Measurements from ENCODE around the gene CFAP410.

The CFAP410 gene

DNA sequence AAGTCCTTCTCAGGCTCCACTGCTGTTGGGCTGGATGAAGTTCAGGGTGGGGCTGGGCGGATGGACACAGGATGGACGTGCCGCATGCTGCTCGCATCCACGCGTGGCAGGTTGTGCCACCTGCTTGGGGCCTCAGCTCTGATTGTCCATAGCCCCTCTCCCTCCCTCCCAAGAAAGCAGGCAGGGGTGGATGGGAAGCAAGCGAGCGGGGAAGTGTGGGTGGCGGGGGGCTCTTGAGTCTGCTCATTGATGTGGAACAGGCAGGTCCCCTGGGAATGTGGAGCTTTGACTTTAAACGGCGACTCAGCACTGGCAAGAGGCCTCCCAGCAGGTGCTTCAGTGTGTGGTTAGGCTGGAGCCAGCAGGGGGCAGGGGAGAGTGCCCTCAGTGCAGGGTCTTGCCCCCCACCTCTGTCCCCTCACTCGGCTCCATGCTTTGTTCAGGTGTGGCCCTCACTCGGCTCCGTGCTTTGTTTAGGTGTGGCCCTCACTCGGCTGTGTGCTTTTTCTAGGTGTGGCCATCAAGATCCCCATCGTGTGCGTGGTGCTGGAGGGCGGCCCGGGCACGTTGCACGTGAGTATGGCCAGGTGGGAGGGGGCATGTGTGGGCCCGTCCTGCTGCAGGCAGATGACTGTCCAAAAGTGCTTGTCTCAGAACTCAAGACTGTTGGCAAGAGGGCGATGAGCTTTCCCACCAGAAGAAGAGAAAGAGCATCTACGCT is 38.2 kb upstream of the CFAP410 start:
- Mint-ChIP-seq H3K36me3 (ENCODE audit: low read depth) (no peaks in the 10 kb centered on the region), H3K27ac (no peak overlapping the region), H3K4me1 (no peaks in the 10 kb centered on the region), H3K4me3 (no peak overlapping the region), H3K9me3 (peaks cover 18% of the 10 kb centered on the region), H3K27me3 (ENCODE audit: low read depth) (peaks cover 39% of the 10 kb centered on the region)
- TF ChIP-seq, protein P1, sequence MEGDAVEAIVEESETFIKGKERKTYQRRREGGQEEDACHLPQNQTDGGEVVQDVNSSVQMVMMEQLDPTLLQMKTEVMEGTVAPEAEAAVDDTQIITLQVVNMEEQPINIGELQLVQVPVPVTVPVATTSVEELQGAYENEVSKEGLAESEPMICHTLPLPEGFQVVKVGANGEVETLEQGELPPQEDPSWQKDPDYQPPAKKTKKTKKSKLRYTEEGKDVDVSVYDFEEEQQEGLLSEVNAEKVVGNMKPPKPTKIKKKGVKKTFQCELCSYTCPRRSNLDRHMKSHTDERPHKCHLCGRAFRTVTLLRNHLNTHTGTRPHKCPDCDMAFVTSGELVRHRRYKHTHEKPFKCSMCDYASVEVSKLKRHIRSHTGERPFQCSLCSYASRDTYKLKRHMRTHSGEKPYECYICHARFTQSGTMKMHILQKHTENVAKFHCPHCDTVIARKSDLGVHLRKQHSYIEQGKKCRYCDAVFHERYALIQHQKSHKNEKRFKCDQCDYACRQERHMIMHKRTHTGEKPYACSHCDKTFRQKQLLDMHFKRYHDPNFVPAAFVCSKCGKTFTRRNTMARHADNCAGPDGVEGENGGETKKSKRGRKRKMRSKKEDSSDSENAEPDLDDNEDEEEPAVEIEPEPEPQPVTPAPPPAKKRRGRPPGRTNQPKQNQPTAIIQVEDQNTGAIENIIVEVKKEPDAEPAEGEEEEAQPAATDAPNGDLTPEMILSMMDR (IDR thresholded peaks at IDR 0.05; ENCODE audit: unreplicated experiment in 3 of 3) = no peak

- Mint-ChIP-seq H3K4me3 (no peak overlapping the region), H3K27me3 (ENCODE audit: low read depth) (peaks cover 45% of the 10 kb centered on the region), H3K36me3 (ENCODE audit: low read depth) (no peaks in the 10 kb centered on the region), H3K9me3 (peaks cover 12% of the 10 kb centered on the region), H3K27ac (no peak overlapping the region), H3K4me1 (no peaks in the 10 kb centered on the region)
- TF ChIP-seq, protein P1 (IDR thresholded peaks at IDR 0.05; ENCODE audit: unreplicated experiment in 3 of 3) = no peak
These were observed 37.4 kb upstream of the CFAP410 start for GRCh38 chr21:44376606-44377005.

DNA sequence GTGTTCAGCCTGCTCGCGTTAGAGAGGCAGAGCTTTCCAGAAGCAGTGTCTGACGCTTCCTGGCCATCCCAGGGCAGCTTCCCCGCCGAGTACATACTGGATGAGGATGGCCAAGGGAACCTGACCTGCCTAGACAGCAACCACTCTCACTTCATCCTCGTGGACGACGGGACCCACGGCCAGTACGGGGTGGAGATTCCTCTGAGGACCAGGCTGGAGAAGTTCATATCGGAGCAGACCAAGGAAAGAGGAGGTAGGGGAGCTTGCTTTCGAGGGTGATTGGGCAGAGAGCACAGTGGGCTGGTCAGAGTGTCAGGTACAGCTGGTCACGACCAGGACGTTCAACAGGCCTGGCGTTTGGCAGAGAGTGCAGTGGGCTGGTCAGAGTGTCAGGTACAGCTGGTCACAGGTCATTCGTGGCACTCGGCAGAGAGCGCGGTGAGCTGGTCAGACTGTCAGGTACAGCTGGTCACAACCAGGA is 36.6 kb upstream of the CFAP410 start:
- Mint-ChIP-seq H3K4me3 (no peak overlapping the region), H3K36me3 (ENCODE audit: low read depth) (no peaks in the 10 kb centered on the region), H3K27ac (no peak overlapping the region), H3K4me1 (no peaks in the 10 kb centered on the region), H3K27me3 (ENCODE audit: low read depth) (peaks cover 48% of the 10 kb centered on the region), H3K9me3 (peaks cover 12% of the 10 kb centered on the region)
- TF ChIP-seq, protein P1 (IDR thresholded peaks at IDR 0.05; ENCODE audit: unreplicated experiment in 3 of 3) = no peak

- Mint-ChIP-seq H3K9me3 (peaks cover 12% of the 10 kb centered on the region), H3K27ac (no peak overlapping the region), H3K4me3 (no peak overlapping the region), H3K4me1 (no peaks in the 10 kb centered on the region), H3K36me3 (ENCODE audit: low read depth) (no peaks in the 10 kb centered on the region), H3K27me3 (ENCODE audit: low read depth) (peaks cover 49% of the 10 kb centered on the region)
- TF ChIP-seq, protein P1 (IDR thresholded peaks at IDR 0.05; ENCODE audit: unreplicated experiment in 3 of 3) = no peak
These were observed 36.1 kb upstream of the CFAP410 start for GRCh38 chr21:44375281-44375651.

GRCh38 chr21:44374601-44375280 is 35.6 kb upstream of the CFAP410 start:
- Mint-ChIP-seq H3K27me3 (ENCODE audit: low read depth) (peaks cover 53% of the 10 kb centered on the region), H3K27ac (no peak overlapping the region)
- TF ChIP-seq, protein P1 (IDR thresholded peaks at IDR 0.05; ENCODE audit: unreplicated experiment in 3 of 3) = no peak

More at GRCh38 chr21:44374601-44375280, 35.6 kb upstream of the CFAP410 start:
- no peaks in the 10 kb centered on the region for H3K36me3 Mint-ChIP-seq (ENCODE audit: low read depth)
- H3K9me3 Mint-ChIP-seq = peaks cover 12% of the 10 kb centered on the region
- no peak overlapping the region for H3K4me3 Mint-ChIP-seq
- H3K4me1 Mint-ChIP-seq = no peaks in the 10 kb centered on the region
